Vagina (tissue), 2 donors: ENCODE data around the gene SCIN.
A peak's percentile ranks its signal among the peaks of the same experiment; 100 is the strongest.

ENCODE experiments used
- CTCF ChIP-seq, 3 experiments: fragments of 450-650 bp in 2 of 3; fragments of 200-600 bp in 1 of 3; sonication (generic) in 1 of 3; IDR thresholded peaks; one replicate each; pipeline ENCODE4 v1.5.1; 2017 to 2019; ENCODE audit warnings: antibody characterized with exemption in 3 of 3, mild to moderate bottlenecking in 2 of 3, moderate library complexity in 2 of 3
- POLR2A ChIP-seq, 2 donors: fragments of 450-650 bp; IDR thresholded peaks; one replicate each; pipeline ENCODE4 v1.6.1; 2017; ENCODE audit warnings: antibody characterized with exemption in 2 of 2, mild to moderate bottlenecking in 2 of 2, moderate library complexity in 2 of 2
- POLR2AphosphoS5 ChIP-seq, 2 donors: sonication (generic); formaldehyde crosslinking; IDR thresholded peaks; one replicate each; pipeline ENCODE4 v1.9.0; 2017; ENCODE audit warnings: antibody characterized with exemption in 2 of 2, mild to moderate bottlenecking in 2 of 2, low read depth in 1 of 2; ENCODE audit not compliant: insufficient read depth in 1 of 2

- TF ChIP-seq CTCF (IDR thresholded peaks at IDR 0.05), result peak in 2 of 3 experiments; percentile 63 to 65
- no peak for TF ChIP-seq POLR2A (IDR thresholded peaks at IDR 0.05)
- TF ChIP-seq POLR2AphosphoS5 (IDR thresholded peaks at IDR 0.05; ENCODE audit: insufficient read depth in 1 of 2, low read depth in 1 of 2), result no peak
Observed at GRCh38 chr7:12524794-12525386, 45.6 kb upstream of the SCIN start.
